Nephron (organoid): ENCODE data around the gene GPNMB.

Experiments used
- H3K27ac Mint-ChIP-seq, 3 experiments: 2 replicates each; pipeline ENCODE4 v1.8.0; 2020; ENCODE audit warnings: mixed read lengths in 3 of 3, mild to moderate bottlenecking in 2 of 3, moderate library complexity in 1 of 3
- H3K27me3 Mint-ChIP-seq: 2 replicates; pipeline ENCODE4 v1.8.0; 2021; ENCODE audit warnings: low read depth, mild to moderate bottlenecking, moderate library complexity, mixed read lengths
- H3K36me3 Mint-ChIP-seq: 2 replicates; pipeline ENCODE4 v1.8.0; 2020; ENCODE audit warnings: low read depth, mixed read lengths
- H3K4me1 Mint-ChIP-seq: 2 replicates; pipeline ENCODE4 v1.8.0; 2020; ENCODE audit warnings: mixed read lengths
- H3K4me3 Mint-ChIP-seq, 3 experiments: 2 replicates each; pipeline ENCODE4 v1.8.0; 2020; ENCODE audit warnings: mild to moderate bottlenecking in 3 of 3, mixed read lengths in 3 of 3, moderate library complexity in 2 of 3
- H3K9me3 Mint-ChIP-seq: 2 replicates; pipeline ENCODE4 v1.8.0; 2020; ENCODE audit warnings: mixed read lengths
- TF ChIP-seq, protein P1 (sequence below), 3 experiments: fragments of 200-600 bp; sonication (generic); IDR thresholded peaks; one replicate each; pipeline ENCODE4 v1.5.0; 2021; ENCODE audit warnings: antibody characterized with exemption in 3 of 3; ENCODE audit not compliant: unreplicated experiment in 3 of 3

The GPNMB gene

DNA sequence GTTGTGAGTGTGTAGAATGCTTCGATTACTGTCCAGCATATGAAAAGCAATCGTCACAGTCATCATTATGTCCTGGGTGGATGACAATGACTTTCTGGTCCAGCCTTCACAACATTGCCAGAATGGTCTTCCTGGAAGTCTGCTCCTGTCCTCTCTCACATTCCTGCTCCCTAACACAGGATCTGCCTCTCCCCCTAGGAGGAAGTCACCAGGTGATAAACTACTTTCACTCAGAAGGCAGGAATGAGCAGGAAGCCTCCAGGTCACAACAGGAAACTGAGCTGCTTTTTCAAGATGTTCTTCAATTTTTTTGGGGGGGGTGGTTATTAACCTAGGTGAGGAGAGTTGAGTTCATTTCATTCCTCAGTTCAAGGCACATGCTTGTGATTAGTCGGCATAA lies 13.6 kb upstream of the GPNMB start:
- Mint-ChIP-seq H3K9me3 (peaks cover 8% of the 10 kb centered on the region), H3K4me3 (no peak overlapping the region), H3K36me3 (no peaks in the 10 kb centered on the region), H3K4me1 (peaks cover 12% of the 10 kb centered on the region), H3K27me3 (peaks cover 4% of the 10 kb centered on the region), H3K27ac (no peak overlapping the region)
- TF ChIP-seq, protein P1, sequence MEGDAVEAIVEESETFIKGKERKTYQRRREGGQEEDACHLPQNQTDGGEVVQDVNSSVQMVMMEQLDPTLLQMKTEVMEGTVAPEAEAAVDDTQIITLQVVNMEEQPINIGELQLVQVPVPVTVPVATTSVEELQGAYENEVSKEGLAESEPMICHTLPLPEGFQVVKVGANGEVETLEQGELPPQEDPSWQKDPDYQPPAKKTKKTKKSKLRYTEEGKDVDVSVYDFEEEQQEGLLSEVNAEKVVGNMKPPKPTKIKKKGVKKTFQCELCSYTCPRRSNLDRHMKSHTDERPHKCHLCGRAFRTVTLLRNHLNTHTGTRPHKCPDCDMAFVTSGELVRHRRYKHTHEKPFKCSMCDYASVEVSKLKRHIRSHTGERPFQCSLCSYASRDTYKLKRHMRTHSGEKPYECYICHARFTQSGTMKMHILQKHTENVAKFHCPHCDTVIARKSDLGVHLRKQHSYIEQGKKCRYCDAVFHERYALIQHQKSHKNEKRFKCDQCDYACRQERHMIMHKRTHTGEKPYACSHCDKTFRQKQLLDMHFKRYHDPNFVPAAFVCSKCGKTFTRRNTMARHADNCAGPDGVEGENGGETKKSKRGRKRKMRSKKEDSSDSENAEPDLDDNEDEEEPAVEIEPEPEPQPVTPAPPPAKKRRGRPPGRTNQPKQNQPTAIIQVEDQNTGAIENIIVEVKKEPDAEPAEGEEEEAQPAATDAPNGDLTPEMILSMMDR (IDR thresholded peaks at IDR 0.05; ENCODE audit: unreplicated experiment in 3 of 3) = no peak

DNA sequence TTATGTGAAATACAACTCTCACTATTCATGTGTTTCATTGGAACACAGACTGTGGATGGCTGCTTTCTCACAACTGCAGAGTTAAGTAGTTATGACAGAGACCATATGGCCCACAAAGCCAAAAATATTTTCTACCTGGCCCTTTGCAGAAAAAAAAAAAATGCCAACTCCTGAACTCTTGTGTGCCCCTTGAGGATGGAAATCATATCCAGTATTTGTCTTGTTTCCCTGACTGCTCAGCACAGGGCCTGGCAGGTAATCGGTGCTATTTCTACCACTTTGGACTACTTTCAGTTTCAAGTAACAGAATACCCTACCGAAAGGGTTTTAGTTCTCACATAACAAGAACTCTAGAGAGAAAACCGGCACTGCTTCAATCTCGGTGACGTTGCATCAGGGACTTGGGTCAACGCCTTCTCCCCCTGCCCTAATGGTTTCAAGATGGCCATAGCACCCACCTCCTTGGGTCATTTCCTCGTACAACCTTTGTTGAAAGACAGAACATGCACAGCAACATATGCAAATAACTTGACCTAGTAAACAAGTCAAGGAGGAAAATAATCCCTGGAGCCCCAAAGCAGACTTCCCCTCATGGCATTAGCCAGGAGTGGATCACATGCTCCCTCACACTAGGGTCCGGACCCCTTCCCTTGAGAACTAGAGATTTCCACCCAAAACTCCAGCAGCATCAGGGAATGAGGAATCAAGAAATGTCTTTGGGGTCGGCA lies 11.8 kb upstream of the GPNMB start:
- no peaks in the 10 kb centered on the region for H3K36me3 Mint-ChIP-seq
- no peak overlapping the region for H3K4me3 Mint-ChIP-seq

DNA sequence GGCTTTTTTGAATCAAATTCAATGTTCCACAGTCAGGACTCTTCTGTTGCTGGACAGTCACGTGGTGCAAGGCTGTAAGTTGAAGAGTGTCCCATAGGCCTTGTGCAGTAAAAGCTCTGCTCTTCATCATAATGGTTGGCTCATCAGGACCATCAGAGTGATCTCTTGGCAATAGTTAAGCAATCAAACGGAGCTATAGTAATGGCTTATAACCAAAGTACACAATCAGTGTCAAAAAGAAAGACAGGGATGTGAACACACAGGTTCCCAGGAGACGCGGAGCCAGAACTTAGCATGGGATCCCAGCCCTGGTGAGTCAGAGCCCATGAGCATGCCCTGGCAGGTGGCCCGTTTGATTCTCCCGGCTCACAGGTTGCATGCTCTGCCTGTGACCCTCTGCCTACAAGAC lies 10.8 kb upstream of the GPNMB start:
- peaks cover 5% of the 10 kb centered on the region for H3K4me1 Mint-ChIP-seq
- no peak overlapping the region for H3K27ac Mint-ChIP-seq
- no peaks in the 10 kb centered on the region for H3K36me3 Mint-ChIP-seq
- H3K4me3 Mint-ChIP-seq = no peak overlapping the region
- no peaks in the 10 kb centered on the region for H3K9me3 Mint-ChIP-seq
- TF ChIP-seq, protein P1 (IDR thresholded peaks at IDR 0.05; ENCODE audit: unreplicated experiment in 3 of 3) = no peak
- H3K27me3 Mint-ChIP-seq = peaks cover 4% of the 10 kb centered on the region

More for the DNA sequence above, 11.8 kb upstream of the GPNMB start:
- TF ChIP-seq, protein P1 (IDR thresholded peaks at IDR 0.05; ENCODE audit: unreplicated experiment in 3 of 3) = no peak
- Mint-ChIP-seq H3K27me3 (peaks cover 4% of the 10 kb centered on the region), H3K4me1 (peaks cover 12% of the 10 kb centered on the region), H3K9me3 (peaks cover 3% of the 10 kb centered on the region), H3K27ac (peak overlapping the region in 1 of 3 experiments; percentile 60)

DNA sequence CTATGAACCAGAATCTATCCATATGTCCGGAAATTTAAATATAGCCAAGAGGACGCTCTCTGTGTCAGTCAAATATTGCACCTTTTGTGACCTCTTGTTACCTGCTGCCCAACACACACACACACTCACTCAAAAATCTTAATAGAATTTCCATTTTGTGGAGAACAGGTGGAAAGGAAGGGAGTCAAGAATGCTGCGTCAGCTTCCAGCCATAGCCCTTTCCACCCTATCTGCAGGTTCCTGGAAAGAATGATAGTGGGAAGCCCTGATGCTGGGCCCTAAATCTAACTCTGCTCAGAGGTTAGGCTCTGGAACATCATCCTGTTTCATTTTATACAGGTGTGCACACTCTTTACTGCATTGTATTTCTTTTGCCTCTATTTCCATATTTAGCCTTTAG lies 9.6 kb upstream of the GPNMB start:
- H3K4me1 Mint-ChIP-seq = no peaks in the 10 kb centered on the region
- no peak overlapping the region for H3K27ac Mint-ChIP-seq
- no peaks in the 10 kb centered on the region for H3K9me3 Mint-ChIP-seq
- TF ChIP-seq, protein P1 (IDR thresholded peaks at IDR 0.05; ENCODE audit: unreplicated experiment in 3 of 3) = no peak
- no peaks in the 10 kb centered on the region for H3K27me3 Mint-ChIP-seq
- no peaks in the 10 kb centered on the region for H3K36me3 Mint-ChIP-seq
- H3K4me3 Mint-ChIP-seq = no peak overlapping the region

DNA sequence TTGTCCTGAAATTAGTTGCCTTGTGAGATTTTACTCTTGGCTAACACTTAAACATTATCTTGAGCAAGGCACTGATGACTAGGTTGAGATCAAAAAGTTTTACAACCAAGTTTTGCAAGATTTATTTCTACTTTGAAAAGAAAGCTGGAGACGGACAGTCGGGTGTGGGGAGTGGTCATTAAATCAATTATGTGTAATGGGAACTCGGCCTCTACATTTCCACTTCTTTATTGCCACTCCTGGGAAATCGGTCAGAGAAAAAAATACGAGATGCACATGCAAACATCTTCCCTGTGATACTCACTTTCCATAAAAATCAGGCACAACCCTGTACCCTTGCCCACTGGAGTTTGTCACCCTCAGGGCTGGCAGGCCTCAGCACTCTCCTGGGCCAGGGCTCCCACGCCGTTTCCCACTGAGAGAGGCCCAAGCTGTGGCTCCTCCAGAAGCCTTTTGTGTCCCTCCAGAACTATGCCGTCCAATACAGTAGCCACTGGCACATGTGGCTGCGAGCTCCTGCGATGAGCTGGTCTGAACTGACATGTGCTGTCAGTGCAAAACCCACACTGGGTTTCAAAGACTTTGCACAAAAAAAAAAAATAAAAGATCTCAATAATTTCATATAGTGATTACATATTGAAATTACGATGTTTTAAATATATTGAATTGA lies 7.5 kb upstream of the GPNMB start:
- H3K27ac Mint-ChIP-seq = no peak overlapping the region
- peaks cover 6% of the 10 kb centered on the region for H3K27me3 Mint-ChIP-seq
- TF ChIP-seq, protein P1 (IDR thresholded peaks at IDR 0.05; ENCODE audit: unreplicated experiment in 3 of 3) = no peak
- no peak overlapping the region for H3K4me3 Mint-ChIP-seq
- peaks cover 8% of the 10 kb centered on the region for H3K4me1 Mint-ChIP-seq
- H3K9me3 Mint-ChIP-seq = no peaks in the 10 kb centered on the region
- no peaks in the 10 kb centered on the region for H3K36me3 Mint-ChIP-seq
